Neural crest cell (in vitro differentiated cells): Measurements from ENCODE around the gene CORO2A. TPM values are rescaled to one million over a fixed set of nuclear protein-coding genes. Genes with fewer than 3 reads are reported as not detected.

Source experiments
- DNase-seq: peaks from one replicate; pipeline ENCODE4 v3.0.0; 2021; ENCODE audit warnings: low read depth, mixed read lengths, low spot score
- H3K27ac Mint-ChIP-seq: one replicate; pipeline ENCODE4 v1.8.0; 2021; ENCODE audit warnings: mild to moderate bottlenecking, mixed read lengths; ENCODE audit not compliant: unreplicated experiment
- H3K27me3 Mint-ChIP-seq: 2 replicates; pipeline ENCODE4 v1.8.0; 2021; ENCODE audit warnings: low read depth, mild to moderate bottlenecking, mixed read lengths
- H3K36me3 Mint-ChIP-seq: 2 replicates; pipeline ENCODE4 v1.8.0; 2021; ENCODE audit warnings: low read depth, mild to moderate bottlenecking, mixed read lengths
- H3K4me1 Mint-ChIP-seq: 2 replicates; pipeline ENCODE4 v1.8.0; 2021; ENCODE audit warnings: mixed read lengths
- H3K4me3 Mint-ChIP-seq: one replicate; pipeline ENCODE4 v1.8.0; 2021; ENCODE audit warnings: mild to moderate bottlenecking, mixed read lengths
- H3K9me3 Mint-ChIP-seq: 2 replicates; pipeline ENCODE4 v1.8.0; 2021; ENCODE audit warnings: mixed read lengths
- total RNA-seq: library from RNA; stranded (reverse); gene quantifications from 2 replicates; pipeline ENCODE4 v1.2.1, GENCODE V29; 2021
- TF ChIP-seq, protein P1 (sequence below): fragments of 200-600 bp; sonication (generic); conservative IDR thresholded peaks from 2 replicates; pipeline ENCODE4 v1.5.0; 2021; ENCODE audit warnings: antibody characterized with exemption, mild to moderate bottlenecking

Gene CORO2A
- total RNA-seq, 1 donor from 2014 or later = 9.3 TPM

DNA sequence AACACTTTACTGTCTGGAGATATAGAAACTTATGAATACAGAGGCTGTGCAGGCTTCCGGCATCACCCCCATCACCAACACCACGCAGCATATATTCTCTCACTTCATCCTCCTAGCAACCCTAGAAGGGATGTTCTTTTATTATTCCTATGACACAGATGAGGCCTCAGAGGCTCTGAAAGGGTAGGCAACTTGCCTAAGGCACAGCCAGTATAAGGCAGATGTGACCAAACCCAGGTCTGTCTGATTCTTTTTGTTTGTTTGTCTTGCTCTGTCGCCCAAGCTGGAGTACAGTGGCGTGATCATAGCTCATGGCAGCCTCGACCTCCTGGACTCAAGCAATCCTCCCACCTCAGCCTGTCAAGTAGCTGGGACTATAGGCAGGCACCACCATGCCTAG, 22.8 kb upstream of the CORO2A start:
- Mint-ChIP-seq H3K4me3 (no peak overlapping the region), H3K9me3 (no peaks in the 10 kb centered on the region), H3K36me3 (no peaks in the 10 kb centered on the region), H3K27ac (no peak overlapping the region), H3K4me1 (peaks cover 20% of the 10 kb centered on the region), H3K27me3 (no peaks in the 10 kb centered on the region)
- TF ChIP-seq, protein P1, sequence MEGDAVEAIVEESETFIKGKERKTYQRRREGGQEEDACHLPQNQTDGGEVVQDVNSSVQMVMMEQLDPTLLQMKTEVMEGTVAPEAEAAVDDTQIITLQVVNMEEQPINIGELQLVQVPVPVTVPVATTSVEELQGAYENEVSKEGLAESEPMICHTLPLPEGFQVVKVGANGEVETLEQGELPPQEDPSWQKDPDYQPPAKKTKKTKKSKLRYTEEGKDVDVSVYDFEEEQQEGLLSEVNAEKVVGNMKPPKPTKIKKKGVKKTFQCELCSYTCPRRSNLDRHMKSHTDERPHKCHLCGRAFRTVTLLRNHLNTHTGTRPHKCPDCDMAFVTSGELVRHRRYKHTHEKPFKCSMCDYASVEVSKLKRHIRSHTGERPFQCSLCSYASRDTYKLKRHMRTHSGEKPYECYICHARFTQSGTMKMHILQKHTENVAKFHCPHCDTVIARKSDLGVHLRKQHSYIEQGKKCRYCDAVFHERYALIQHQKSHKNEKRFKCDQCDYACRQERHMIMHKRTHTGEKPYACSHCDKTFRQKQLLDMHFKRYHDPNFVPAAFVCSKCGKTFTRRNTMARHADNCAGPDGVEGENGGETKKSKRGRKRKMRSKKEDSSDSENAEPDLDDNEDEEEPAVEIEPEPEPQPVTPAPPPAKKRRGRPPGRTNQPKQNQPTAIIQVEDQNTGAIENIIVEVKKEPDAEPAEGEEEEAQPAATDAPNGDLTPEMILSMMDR = no peak
- no peak for DNase-seq

DNA sequence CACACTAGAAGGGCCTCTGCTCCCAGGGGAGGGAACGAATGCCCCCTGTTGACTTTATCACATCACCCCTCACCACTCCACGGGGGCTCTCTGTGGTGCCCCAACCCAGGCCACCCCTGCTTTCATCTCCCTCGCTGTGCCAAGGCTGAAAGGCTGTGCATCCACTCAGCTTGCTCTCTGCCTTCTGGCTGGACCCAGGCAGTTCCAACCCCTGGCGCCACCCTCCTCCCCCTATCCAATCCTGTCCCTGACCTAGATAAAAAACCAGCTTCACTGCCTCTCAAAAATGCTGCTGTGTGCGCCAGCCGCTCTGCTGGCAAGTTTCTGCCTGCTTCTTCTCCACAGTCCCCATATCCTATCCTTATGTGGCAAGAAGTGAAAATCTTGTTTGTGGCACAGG, 22.4 kb upstream of the CORO2A start:
- TF ChIP-seq, protein P1 = no peak
- H3K36me3 Mint-ChIP-seq = no peaks in the 10 kb centered on the region
- no peak for DNase-seq
- H3K27me3 Mint-ChIP-seq = no peaks in the 10 kb centered on the region
- no peak overlapping the region for H3K4me3 Mint-ChIP-seq
- H3K27ac Mint-ChIP-seq = no peak overlapping the region
- peaks cover 19% of the 10 kb centered on the region for H3K4me1 Mint-ChIP-seq
- no peaks in the 10 kb centered on the region for H3K9me3 Mint-ChIP-seq

DNA sequence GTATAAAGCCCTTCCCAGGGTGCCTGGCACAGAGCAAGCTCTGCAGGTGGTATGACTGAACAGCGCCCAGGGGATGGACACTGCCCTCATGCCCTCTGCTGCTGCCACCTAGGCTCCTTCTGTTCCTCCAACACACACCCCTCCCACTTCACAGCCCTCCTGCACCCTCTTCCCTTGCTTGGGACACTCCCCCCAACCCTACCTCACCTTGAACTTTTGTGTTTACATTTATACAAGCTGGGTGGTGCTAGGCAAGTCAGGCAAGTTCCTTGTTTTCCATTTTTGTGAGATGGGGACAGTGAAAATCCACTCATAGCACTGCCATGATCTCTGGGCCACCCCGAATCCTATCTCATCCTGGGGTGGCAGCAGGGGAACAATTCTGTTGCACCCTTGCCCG, 18.8 kb upstream of the CORO2A start:
- TF ChIP-seq, protein P1 = no peak
- Mint-ChIP-seq H3K4me3 (no peak overlapping the region), H3K9me3 (no peaks in the 10 kb centered on the region), H3K36me3 (no peaks in the 10 kb centered on the region), H3K27me3 (no peaks in the 10 kb centered on the region), H3K27ac (peak overlapping the region; percentile 27), H3K4me1 (peaks cover 5% of the 10 kb centered on the region)
- DNase-seq = no peak

DNA sequence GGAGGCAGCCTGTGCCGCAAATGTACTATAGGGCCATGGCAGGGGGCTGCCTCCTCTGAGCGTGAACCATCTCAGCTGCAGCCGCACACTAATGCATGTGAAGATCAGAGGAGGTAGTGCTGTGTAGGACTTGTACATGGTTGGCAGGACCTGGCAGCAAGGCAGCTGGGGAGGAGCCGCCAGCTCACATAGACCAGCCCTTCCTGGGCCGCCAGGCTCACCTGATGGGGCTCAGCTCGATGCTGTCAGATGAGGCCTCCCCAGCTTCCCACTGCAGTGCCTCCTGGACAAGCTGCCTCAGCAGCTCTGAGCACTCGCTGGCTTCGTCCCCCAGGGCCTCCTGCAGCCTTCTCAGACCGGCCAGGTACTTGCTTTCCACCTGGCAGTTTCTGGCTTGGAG, 18.0 kb upstream of the CORO2A start:
- Mint-ChIP-seq H3K27me3 (peaks cover 3% of the 10 kb centered on the region), H3K9me3 (no peaks in the 10 kb centered on the region), H3K27ac (no peak overlapping the region), H3K4me1 (peaks cover 5% of the 10 kb centered on the region), H3K36me3 (no peaks in the 10 kb centered on the region), H3K4me3 (no peak overlapping the region)
- TF ChIP-seq, protein P1 = no peak
- DNase-seq = no peak

DNA sequence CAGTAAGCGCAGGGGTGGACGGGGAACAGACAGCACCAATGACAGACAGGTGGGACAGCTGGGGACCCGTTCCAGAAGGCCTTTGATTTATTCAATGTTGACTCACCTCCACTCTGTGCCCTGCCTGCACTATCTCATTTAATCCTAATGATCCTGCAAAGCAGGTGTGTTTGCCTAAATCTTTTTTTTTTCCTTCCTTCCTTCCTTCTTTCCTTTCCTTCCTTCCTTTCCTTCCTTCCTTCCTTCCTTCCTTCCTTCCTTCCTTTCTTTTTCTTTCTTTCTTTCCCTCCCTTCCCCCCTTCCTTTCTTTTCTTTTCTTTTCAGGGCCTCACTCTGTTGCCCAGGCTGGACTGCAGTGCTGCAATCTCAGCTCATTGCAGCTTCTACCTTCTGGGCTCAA, 17.1 kb upstream of the CORO2A start:
- TF ChIP-seq, protein P1 = no peak
- Mint-ChIP-seq H3K4me1 (peaks cover 5% of the 10 kb centered on the region), H3K4me3 (no peak overlapping the region), H3K36me3 (no peaks in the 10 kb centered on the region), H3K27ac (no peak overlapping the region), H3K27me3 (peaks cover 5% of the 10 kb centered on the region), H3K9me3 (no peaks in the 10 kb centered on the region)
- DNase-seq = no peak

DNA sequence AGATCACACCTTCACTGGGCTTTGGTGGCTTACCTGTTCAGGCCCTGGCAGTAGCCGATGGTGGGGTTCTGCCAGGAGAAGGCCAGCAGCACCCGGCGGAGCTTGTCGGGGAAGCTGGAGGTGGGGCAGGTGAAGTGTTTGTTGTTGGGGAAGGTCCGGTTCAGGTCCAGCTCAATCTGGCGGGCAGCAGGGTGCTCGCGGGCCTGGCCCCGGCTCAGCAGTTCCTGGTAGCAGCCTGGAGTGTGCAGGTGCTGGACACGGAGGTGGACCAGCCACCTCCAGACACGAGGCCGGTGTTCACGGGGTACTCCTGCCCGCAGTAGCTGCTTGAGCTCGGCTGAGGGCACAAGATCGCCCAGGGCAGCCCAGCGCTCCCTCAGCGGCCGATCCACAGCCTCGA, 16.2 kb upstream of the CORO2A start:
- TF ChIP-seq, protein P1 = no peak
- peaks cover 6% of the 10 kb centered on the region for H3K27me3 Mint-ChIP-seq
- no peak for DNase-seq
- no peaks in the 10 kb centered on the region for H3K36me3 Mint-ChIP-seq
- no peaks in the 10 kb centered on the region for H3K9me3 Mint-ChIP-seq
- peaks cover 5% of the 10 kb centered on the region for H3K4me1 Mint-ChIP-seq
- no peak overlapping the region for H3K27ac Mint-ChIP-seq
- no peak overlapping the region for H3K4me3 Mint-ChIP-seq
